Esophagus muscularis mucosa (tissue), 4 donors: Measurements from ENCODE around the gene C1QC.
"Not testable (repeated sequence)": the region's sequence is repeated elsewhere in the genome, so short reads cannot be mapped to it uniquely, and the experiment has no call there.

ENCODE experiments used
- EP300 ChIP-seq: sonication (generic); formaldehyde crosslinking; IDR thresholded peaks from one replicate; pipeline ENCODE4 v1.6.1; 2017; ENCODE audit warnings: antibody characterized with exemption
- POLR2A ChIP-seq: fragments of 450-650 bp; IDR thresholded peaks from one replicate; pipeline ENCODE4 v1.6.1; 2017; ENCODE audit warnings: antibody characterized with exemption, moderate library complexity, mild to moderate bottlenecking, low read depth
- POLR2AphosphoS5 ChIP-seq, 2 donors: sonication (generic); formaldehyde crosslinking; IDR thresholded peaks; one replicate each; pipeline ENCODE4 v1.6.1; 2017; ENCODE audit warnings: antibody characterized with exemption in 2 of 2
- TF ChIP-seq, protein P1 (sequence below), 3 experiments: fragments of 200-600 bp in 2 of 3; fragments of 450-650 bp in 1 of 3; sonication (generic) in 2 of 3; IDR thresholded peaks; one replicate each; pipeline ENCODE4 v1.5.1; 2017 to 2019; ENCODE audit warnings: antibody characterized with exemption in 3 of 3, mild to moderate bottlenecking in 2 of 3, moderate library complexity in 1 of 3

DNA sequence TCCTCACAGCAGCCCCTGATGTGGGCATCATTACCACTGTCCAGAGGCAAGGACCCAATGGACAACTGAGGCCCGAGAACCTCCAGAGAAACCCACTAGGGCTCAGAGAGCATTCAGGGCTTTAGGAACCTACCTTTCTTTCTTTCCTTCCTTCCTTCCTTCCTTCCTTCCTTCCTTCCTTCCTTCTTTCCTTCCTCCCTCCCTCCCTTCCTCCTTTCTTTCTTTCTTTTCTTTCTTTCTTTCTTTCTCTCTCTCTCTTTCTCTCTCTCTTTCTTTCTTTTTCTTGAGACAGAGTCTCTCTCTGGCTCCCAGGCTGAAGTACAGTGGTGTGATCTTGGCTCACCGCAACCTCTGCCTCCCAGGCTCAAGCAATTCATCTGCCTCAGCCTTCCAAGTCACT lies 25.4 kb downstream of the C1QC start:
- TF ChIP-seq, protein P1, sequence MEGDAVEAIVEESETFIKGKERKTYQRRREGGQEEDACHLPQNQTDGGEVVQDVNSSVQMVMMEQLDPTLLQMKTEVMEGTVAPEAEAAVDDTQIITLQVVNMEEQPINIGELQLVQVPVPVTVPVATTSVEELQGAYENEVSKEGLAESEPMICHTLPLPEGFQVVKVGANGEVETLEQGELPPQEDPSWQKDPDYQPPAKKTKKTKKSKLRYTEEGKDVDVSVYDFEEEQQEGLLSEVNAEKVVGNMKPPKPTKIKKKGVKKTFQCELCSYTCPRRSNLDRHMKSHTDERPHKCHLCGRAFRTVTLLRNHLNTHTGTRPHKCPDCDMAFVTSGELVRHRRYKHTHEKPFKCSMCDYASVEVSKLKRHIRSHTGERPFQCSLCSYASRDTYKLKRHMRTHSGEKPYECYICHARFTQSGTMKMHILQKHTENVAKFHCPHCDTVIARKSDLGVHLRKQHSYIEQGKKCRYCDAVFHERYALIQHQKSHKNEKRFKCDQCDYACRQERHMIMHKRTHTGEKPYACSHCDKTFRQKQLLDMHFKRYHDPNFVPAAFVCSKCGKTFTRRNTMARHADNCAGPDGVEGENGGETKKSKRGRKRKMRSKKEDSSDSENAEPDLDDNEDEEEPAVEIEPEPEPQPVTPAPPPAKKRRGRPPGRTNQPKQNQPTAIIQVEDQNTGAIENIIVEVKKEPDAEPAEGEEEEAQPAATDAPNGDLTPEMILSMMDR (IDR thresholded peaks at IDR 0.05): not testable (repeated sequence)
- not testable (repeated sequence) for TF ChIP-seq POLR2A; POLR2AphosphoS5 (IDR thresholded peaks at IDR 0.05); EP300
